GM23248 (cell line): Measurements from ENCODE around the gene RASEF. TPM values are rescaled to one million over a fixed set of nuclear protein-coding genes. Genes with fewer than 3 reads are reported as not detected.

Experiments
- DNase-seq: peaks from one replicate; pipeline ENCODE4 v3.0.0-alpha.2; 2015
- H2AFZ ChIP-seq: fragments of 200-600 bp; sonication (generic); 2 replicates; pipeline ENCODE4 v1.6.1; 2016; ENCODE audit warnings: antibody characterized with exemption
- H3F3A ChIP-seq: fragments of 200-600 bp; sonication (generic); 2 replicates; pipeline ENCODE4 v1.6.1; 2016; ENCODE audit warnings: mild to moderate bottlenecking, antibody characterized with exemption, mixed run types; ENCODE audit not compliant: insufficient read depth
- H3K27ac ChIP-seq: fragments of 200-600 bp; sonication (generic); 2 replicates; pipeline ENCODE4 v1.5.1; 2016; ENCODE audit warnings: mild to moderate bottlenecking
- H3K27me3 ChIP-seq: fragments of 200-600 bp; sonication (generic); replicated peaks from 2 replicates; pipeline ENCODE4 v1.6.1; 2016; ENCODE audit warnings: mild to moderate bottlenecking; ENCODE audit not compliant: insufficient read depth
- H3K36me3 ChIP-seq: fragments of 200-600 bp; sonication (generic); 2 replicates; pipeline ENCODE4 v1.6.1; 2016; ENCODE audit warnings: low read depth, mild to moderate bottlenecking
- H3K4me1 ChIP-seq: fragments of 200-600 bp; sonication (generic); 2 replicates; pipeline ENCODE4 v1.6.1; 2016; ENCODE audit warnings: mild to moderate bottlenecking; ENCODE audit not compliant: insufficient read depth
- H3K4me2 ChIP-seq: fragments of 200-600 bp; sonication (generic); one replicate; pipeline ENCODE4 v1.6.1; 2016; ENCODE audit warnings: mild to moderate bottlenecking; ENCODE audit not compliant: unreplicated experiment
- H3K4me3 ChIP-seq: fragments of 200-600 bp; sonication (generic); 2 replicates; pipeline ENCODE4 v1.5.1; 2016; ENCODE audit warnings: mild to moderate bottlenecking
- H3K79me2 ChIP-seq: fragments of 200-600 bp; sonication (generic); 2 replicates; pipeline ENCODE4 v1.6.1; 2016; ENCODE audit warnings: mild to moderate bottlenecking; ENCODE audit not compliant: insufficient read depth
- H3K9ac ChIP-seq: fragments of 200-600 bp; sonication (generic); 2 replicates; pipeline ENCODE4 v1.6.1; 2016; ENCODE audit warnings: mild to moderate bottlenecking
- H3K9me2 ChIP-seq: fragments of 200-600 bp; sonication (generic); 2 replicates; pipeline ENCODE4 v1.6.1; 2016; ENCODE audit warnings: mixed run types, mild to moderate bottlenecking, moderate library complexity; ENCODE audit not compliant: insufficient read depth
- H3K9me3 ChIP-seq: fragments of 200-600 bp; sonication (generic); one replicate; pipeline ENCODE4 v1.6.1; 2017; ENCODE audit warnings: low read depth
- H4K20me1 ChIP-seq: fragments of 200-600 bp; sonication (generic); 2 replicates; pipeline ENCODE4 v1.6.0; 2016; ENCODE audit not compliant: insufficient read depth
- EZH2 ChIP-seq: fragments of 200-600 bp; sonication (generic); IDR thresholded peaks from 2 replicates; pipeline ENCODE4 v1.6.1; 2018; ENCODE audit warnings: antibody characterized with exemption, mild to moderate bottlenecking; ENCODE audit not compliant: insufficient read depth, poor library complexity, severe bottlenecking
- EZH2phosphoT487 ChIP-seq: fragments of 200-600 bp; sonication (generic); IDR thresholded peaks from 2 replicates; pipeline ENCODE4 v1.6.1; 2018; ENCODE audit warnings: antibody characterized with exemption, moderate library complexity, mild to moderate bottlenecking, low read depth; ENCODE audit not compliant: insufficient read depth
- WGBS, 2 experiments: methylation state at CpG; one replicate each; pipeline ENCODE4 v1.1.6; 2015 to 2017; ENCODE audit warnings: low lambda C conversion rate in 2 of 2, low coverage in 1 of 2; ENCODE audit errors: missing lambda C conversion rate in 2 of 2; 5-methylcytosine and 5-hydroxymethylcytosine counted together
- in situ Hi-C: fragments of 300-500 bp; cut with MboI; formaldehyde crosslinking; loops from 2 replicates; pipeline ENCODE4 v1.15.0; 2020
- polyA plus RNA-seq: library from polyadenylated mRNA; unstranded; fragments of >200 nt; fragmentation: Nextera tagmentation; extraction: Ambion mirVana; gene quantifications from 2 replicates; pipeline ENCODE4 v1.2.1, GENCODE V29; 2016
- total RNA-seq: library from RNA; depleted of rRNA; stranded (reverse); fragments of >200 nt; shearing (Covaris generic); gene quantifications from 2 replicates; pipeline ENCODE4 v1.2.3, GENCODE V29; 2014

Gene RASEF
- total and polyA plus RNA-seq, 2 experiments from 2014 or later = 0.11 TPM; not detected in 1

DNA sequence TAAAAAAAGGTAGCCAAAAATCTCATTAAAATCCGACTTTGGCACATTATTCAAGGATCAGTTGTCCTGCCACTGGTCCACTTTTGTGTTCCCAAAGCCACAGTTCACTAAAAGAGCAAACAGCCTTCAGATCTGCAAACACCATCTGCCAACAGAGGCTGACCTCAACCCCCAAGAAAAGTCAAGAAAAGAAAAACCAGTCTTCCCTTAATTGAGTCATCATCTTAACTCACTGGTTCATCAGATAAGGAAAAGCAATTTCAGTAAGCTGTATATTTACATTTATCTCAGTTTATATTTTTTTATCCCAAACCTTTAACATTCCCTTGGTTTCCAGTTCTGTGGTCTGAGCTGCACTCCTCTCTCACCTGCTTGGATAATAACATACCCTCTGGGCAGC, 21.2 kb downstream of the RASEF start:
- H3K4me1 ChIP-seq = peaks cover 5% of the 10 kb centered on the region; the same call in 1 of the 2 replicates
- H3K36me3 ChIP-seq = no peaks in the 10 kb centered on the region
- no peak overlapping the region for H3K27ac ChIP-seq
- 0 out of 2 replicates have a peak, but pooled peaks cover 4% of the 10 kb centered on the region for H3F3A ChIP-seq
- H2AFZ ChIP-seq = no peak overlapping the region
- in situ Hi-C loops = no loop called here
- H3K4me3 ChIP-seq = no peak overlapping the region
- H3K9me3 ChIP-seq = no peaks in the 10 kb centered on the region
- no peak for DNase-seq
- H3K9ac ChIP-seq = no peak overlapping the region
- H3K4me2 ChIP-seq = no peak overlapping the region
- WGBS, 2 experiments = 48 to 53% methylated on average over 1 of the region's 1 CpG
- no peaks in the 10 kb centered on the region for H4K20me1 ChIP-seq
- no peaks in the 10 kb centered on the region for H3K79me2 ChIP-seq
- H3K27me3 ChIP-seq = peaks cover 30% of the 10 kb centered on the region
- no peak for TF ChIP-seq EZH2
- TF ChIP-seq EZH2phosphoT487 = no peak
- no peaks in the 10 kb centered on the region for H3K9me2 ChIP-seq

DNA sequence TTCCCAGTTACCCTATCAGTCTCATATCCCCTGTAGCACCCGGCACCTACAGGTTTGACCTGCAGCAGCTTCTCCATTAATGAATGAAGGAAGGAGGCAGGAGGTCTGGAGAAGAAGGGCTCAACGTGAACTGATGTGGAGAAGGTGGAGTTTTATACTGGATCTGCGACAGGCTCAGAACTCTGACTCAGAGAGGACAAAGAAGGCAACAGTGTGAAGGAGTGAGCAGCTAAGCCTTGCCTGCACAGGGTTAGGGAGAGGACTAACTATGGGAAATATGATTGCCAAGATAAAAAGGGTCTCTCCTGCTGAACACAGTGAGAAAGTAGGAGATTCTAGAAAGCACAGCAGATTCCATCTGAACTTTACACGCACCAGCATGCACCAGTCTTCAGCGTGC, 23.6 kb downstream of the RASEF start:
- 70 to 77% methylated on average over 5 of the region's 5 CpGs for WGBS, 2 experiments
- Histone ChIP-seq H3K36me3 (no peaks in the 10 kb centered on the region), H3K27me3 (peaks cover 14% of the 10 kb centered on the region), H3K4me3 (no peak overlapping the region), H4K20me1 (no peaks in the 10 kb centered on the region), H3K79me2 (no peaks in the 10 kb centered on the region), H3K4me1 (peaks cover 5% of the 10 kb centered on the region; the same call in 1 of the 2 replicates), H3K9me2 (no peaks in the 10 kb centered on the region), H3F3A (0 out of 2 replicates have a peak, but pooled peaks cover 4% of the 10 kb centered on the region), H3K27ac (no peak overlapping the region), H3K9ac (no peak overlapping the region), H3K9me3 (no peaks in the 10 kb centered on the region), H3K4me2 (no peak overlapping the region), H2AFZ (no peak overlapping the region)
- no peak for DNase-seq
- in situ Hi-C loops = no loop called here
- no peak for TF ChIP-seq EZH2phosphoT487
- TF ChIP-seq EZH2 = no peak

DNA sequence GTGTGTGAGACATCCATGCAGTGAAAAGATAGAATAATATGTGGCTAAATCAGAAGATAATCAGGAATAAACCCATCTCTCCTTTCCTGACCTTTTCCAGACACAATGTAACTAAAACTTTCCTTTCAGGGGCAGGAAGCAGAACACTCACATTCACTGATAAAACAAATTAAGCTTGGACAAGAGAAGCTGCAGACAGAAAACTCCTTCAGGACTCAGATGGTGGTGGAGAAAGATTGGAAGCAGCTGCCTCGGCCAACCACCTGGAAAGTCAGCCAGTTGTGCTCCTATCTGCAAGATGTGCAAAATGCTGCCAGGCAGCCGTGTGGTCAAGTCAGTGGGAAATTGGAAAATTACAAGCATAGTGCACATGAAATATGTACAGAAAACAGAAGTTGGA, 26.9 kb downstream of the RASEF start:
- H3K9ac ChIP-seq = no peak overlapping the region
- H3K27ac ChIP-seq = no peak overlapping the region
- no peak overlapping the region for H3K4me3 ChIP-seq
- no peaks in the 10 kb centered on the region for H3K79me2 ChIP-seq
- no peaks in the 10 kb centered on the region for H4K20me1 ChIP-seq
- 65 to 68% methylated on average over 2 of the region's 2 CpGs for WGBS, 2 experiments
- no peaks in the 10 kb centered on the region for H3K36me3 ChIP-seq
- no peaks in the 10 kb centered on the region for H3K9me2 ChIP-seq
- in situ Hi-C loops = no loop called here
- no peaks in the 10 kb centered on the region for H3K4me1 ChIP-seq
- no peak overlapping the region for H2AFZ ChIP-seq
- TF ChIP-seq EZH2 = no peak
- TF ChIP-seq EZH2phosphoT487 = no peak
- no peaks in the 10 kb centered on the region for H3F3A ChIP-seq
- H3K9me3 ChIP-seq = no peaks in the 10 kb centered on the region
- no peak overlapping the region for H3K4me2 ChIP-seq
- no peak for DNase-seq
- no peaks in the 10 kb centered on the region; the same call in 1 of the 2 replicates for H3K27me3 ChIP-seq

DNA sequence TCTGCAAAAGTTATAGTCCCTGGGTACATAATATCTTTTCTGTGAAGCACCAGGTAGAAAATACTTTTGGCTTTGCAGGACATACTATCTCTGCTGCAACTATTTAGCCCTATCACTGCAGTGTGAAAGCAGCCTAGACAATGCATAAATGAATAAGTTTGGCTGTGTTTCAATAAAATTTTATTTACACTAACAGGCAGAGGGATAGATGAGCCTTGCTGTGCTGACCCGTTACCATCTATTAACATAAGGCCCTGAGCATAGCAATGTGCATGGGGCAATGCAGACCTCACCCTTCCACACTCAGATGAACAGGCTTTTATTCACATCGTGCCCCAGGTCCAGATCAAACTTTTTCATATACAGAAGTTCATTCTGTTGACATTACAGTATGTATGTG, 27.8 kb downstream of the RASEF start:
- H3F3A ChIP-seq = no peaks in the 10 kb centered on the region
- H4K20me1 ChIP-seq = no peaks in the 10 kb centered on the region
- H3K4me3 ChIP-seq = no peak overlapping the region
- no peak overlapping the region for H3K4me2 ChIP-seq
- 92 to 93% methylated on average over 2 of the region's 2 CpGs for WGBS, 2 experiments
- no peak for DNase-seq
- no peak overlapping the region for H3K27ac ChIP-seq
- peaks cover 5% of the 10 kb centered on the region; the same call in 1 of the 2 replicates for H3K4me1 ChIP-seq
- no peaks in the 10 kb centered on the region for H3K79me2 ChIP-seq
- TF ChIP-seq EZH2phosphoT487 (no peak), EZH2 (no peak)
- no peaks in the 10 kb centered on the region; the same call in 1 of the 2 replicates for H3K27me3 ChIP-seq
- H3K36me3 ChIP-seq = no peaks in the 10 kb centered on the region
- no peak overlapping the region for H3K9ac ChIP-seq
- H3K9me3 ChIP-seq = no peaks in the 10 kb centered on the region
- H2AFZ ChIP-seq = no peak overlapping the region
- H3K9me2 ChIP-seq = no peaks in the 10 kb centered on the region
- in situ Hi-C loops = no loop called here

DNA sequence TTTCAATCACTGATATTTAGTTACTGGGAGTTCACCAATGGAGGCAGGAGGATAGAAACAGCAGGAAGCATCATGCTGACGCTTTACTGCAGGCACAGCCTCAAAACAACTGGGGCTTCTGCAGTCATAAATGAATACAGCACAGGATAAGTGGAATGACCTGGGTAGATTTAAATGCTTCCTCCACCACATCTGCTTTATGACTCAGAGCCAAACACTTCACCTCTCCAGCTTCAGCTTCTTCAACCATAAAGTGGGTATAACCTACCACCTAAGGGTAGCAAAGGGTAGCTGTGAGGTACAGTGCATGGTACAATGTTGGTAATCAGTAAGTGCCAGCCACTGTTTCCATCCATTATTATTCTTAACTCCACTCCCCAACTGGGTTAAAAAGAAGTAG, 28.4 kb downstream of the RASEF start:
- no peak overlapping the region for H3K27ac ChIP-seq
- in situ Hi-C loops = no loop called here
- no peak overlapping the region for H3K4me3 ChIP-seq
- no peaks in the 10 kb centered on the region for H3F3A ChIP-seq
- WGBS, 2 experiments = 76 to 94% methylated on average over 1 of the region's 1 CpG
- no peak overlapping the region for H3K9ac ChIP-seq
- no peaks in the 10 kb centered on the region; the same call in 1 of the 2 replicates for H3K27me3 ChIP-seq
- H3K4me2 ChIP-seq = no peak overlapping the region
- H2AFZ ChIP-seq = no peak overlapping the region
- H3K9me3 ChIP-seq = no peaks in the 10 kb centered on the region
- H3K4me1 ChIP-seq = peaks cover 9% of the 10 kb centered on the region; the same call in 1 of the 2 replicates
- no peaks in the 10 kb centered on the region for H4K20me1 ChIP-seq
- no peaks in the 10 kb centered on the region for H3K79me2 ChIP-seq
- no peaks in the 10 kb centered on the region for H3K36me3 ChIP-seq
- DNase-seq = peak; percentile 23
- no peaks in the 10 kb centered on the region for H3K9me2 ChIP-seq
- TF ChIP-seq EZH2 (no peak), EZH2phosphoT487 (no peak)
